Fibroblast of pulmonary artery (primary cell): ENCODE measurements around the gene RGS8.

Source experiments
- DNase-seq: peaks from one replicate; pipeline ENCODE4 v3.0.0-alpha.2; 2010; ENCODE audit warnings: low read depth
- H3K4me3 ChIP-seq: replicated peaks from 2 replicates; pipeline ENCODE4 v1.5.1; 2011; ENCODE audit warnings: low read depth, mild to moderate bottlenecking, control low read depth, low read length, moderate library complexity
- TF ChIP-seq, protein P1 (sequence below): IDR thresholded peaks from 2 replicates; pipeline ENCODE4 v1.5.1; 2011; ENCODE audit warnings: mild to moderate bottlenecking, control low read depth, low read length, inconsistent platforms; ENCODE audit errors: missing control alignments

The RGS8 gene

GRCh38 chr1:182664296-182664695, 20.1 kb downstream of the RGS8 start:
- no peak for DNase-seq
- no peak overlapping the region for H3K4me3 ChIP-seq
- TF ChIP-seq, protein P1, sequence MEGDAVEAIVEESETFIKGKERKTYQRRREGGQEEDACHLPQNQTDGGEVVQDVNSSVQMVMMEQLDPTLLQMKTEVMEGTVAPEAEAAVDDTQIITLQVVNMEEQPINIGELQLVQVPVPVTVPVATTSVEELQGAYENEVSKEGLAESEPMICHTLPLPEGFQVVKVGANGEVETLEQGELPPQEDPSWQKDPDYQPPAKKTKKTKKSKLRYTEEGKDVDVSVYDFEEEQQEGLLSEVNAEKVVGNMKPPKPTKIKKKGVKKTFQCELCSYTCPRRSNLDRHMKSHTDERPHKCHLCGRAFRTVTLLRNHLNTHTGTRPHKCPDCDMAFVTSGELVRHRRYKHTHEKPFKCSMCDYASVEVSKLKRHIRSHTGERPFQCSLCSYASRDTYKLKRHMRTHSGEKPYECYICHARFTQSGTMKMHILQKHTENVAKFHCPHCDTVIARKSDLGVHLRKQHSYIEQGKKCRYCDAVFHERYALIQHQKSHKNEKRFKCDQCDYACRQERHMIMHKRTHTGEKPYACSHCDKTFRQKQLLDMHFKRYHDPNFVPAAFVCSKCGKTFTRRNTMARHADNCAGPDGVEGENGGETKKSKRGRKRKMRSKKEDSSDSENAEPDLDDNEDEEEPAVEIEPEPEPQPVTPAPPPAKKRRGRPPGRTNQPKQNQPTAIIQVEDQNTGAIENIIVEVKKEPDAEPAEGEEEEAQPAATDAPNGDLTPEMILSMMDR: no peak

GRCh38 chr1:182662956-182663355, 21.4 kb downstream of the RGS8 start:
- TF ChIP-seq, protein P1: no peak
- no peak overlapping the region for H3K4me3 ChIP-seq
- no peak for DNase-seq

DNA sequence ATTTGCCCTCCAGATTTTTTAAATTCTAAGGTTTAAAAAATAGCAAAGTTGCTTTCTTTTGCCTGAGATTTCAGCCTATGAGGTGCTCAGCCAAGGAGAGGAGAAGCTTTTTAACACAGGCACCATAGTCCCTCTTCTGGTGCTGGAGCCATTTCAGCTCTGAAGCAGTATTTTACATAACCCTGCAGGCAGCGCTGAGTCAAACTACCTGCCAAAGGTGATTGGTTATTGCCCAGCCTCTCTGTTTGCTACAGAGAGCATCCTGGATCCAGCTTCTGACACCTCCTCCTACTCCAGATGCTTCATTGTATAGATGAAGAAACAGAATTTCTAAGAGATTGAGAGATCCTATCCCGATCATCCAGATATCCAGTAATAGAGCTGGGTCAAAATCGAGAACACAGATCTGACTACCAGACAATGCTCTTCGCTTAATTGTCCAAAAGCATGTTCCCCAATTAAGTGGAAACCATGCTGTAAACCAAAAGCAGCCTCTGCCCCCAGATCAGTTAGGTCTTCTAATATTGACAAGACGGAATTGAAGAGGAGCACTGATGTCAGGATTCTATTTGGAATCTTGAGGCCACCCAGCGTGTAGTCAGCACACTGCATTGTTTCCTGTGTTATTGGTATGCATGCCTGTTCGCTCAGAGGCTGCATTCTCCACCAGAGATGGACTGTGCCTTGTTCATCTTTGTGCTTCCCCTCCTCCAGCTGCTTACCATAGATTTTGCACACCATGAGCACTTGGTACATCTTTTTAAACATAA, 22.1 kb downstream of the RGS8 start:
- TF ChIP-seq, protein P1: no peak
- DNase-seq: no peak
- no peak overlapping the region for H3K4me3 ChIP-seq

DNA sequence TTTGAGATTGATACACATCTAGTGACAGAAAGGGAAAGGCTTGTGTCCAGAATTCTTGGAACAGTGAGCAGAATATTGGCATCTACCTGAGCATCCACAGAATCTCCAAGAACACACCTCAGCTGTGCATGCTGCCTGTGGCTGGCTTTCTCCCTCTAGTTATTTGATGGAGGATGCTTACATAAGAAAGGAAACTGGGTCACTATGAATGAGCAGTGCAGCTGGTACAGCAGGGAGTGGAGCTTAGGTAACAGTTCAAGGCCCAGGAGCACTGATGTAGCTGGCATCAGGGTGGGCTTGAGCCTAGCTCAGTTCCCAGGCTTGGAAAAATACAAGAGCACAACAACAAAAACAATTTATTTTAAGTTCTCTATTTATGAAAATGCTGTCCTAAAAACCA, 26.3 kb downstream of the RGS8 start:
- DNase-seq: no peak
- TF ChIP-seq, protein P1: no peak
- no peak overlapping the region for H3K4me3 ChIP-seq

- TF ChIP-seq, protein P1: no peak
- no peak for DNase-seq
- H3K4me3 ChIP-seq: no peak overlapping the region
Observed at GRCh38 chr1:182656842-182657397, 27.5 kb downstream of the RGS8 start.

GRCh38 chr1:182653986-182654385, 30.4 kb downstream of the RGS8 start:
- no peak overlapping the region for H3K4me3 ChIP-seq
- TF ChIP-seq, protein P1: no peak
- DNase-seq: no peak

DNA sequence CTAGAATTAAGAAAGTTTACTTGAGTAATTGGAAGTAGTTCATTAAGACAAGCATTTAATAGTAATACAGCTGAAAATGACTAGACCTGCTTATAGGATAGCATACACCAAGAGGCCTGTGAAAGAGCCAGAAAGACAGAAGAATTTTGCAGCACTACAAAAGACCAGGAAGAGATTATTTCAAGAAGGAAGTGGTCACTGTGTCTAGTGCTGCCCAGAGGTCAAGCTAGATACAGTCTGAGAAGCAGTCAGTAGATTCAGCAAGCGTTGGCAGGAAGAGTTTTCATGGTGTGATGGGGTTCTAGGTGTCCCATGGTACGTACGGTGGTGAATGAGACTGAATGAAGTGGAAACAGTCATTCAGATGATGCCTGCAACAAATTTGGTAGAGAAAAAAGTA, 31.5 kb downstream of the RGS8 start:
- no peak for DNase-seq
- TF ChIP-seq, protein P1: no peak
- H3K4me3 ChIP-seq: no peak overlapping the region
